Tibial nerve (tissue), 4 donors: ENCODE measurements around the gene SIPA1L2.

Experiments used
- EP300 ChIP-seq, 2 donors: sonication (generic); formaldehyde crosslinking; IDR thresholded peaks; one replicate each; pipeline ENCODE4 v1.6.1; 2017; ENCODE audit warnings: antibody characterized with exemption in 2 of 2, mild to moderate bottlenecking in 1 of 2
- POLR2A ChIP-seq, 2 donors: fragments of 450-650 bp; IDR thresholded peaks; one replicate each; pipeline ENCODE4 v1.6.1; 2017; ENCODE audit warnings: antibody characterized with exemption in 2 of 2, mild to moderate bottlenecking in 2 of 2, moderate library complexity in 2 of 2
- TF ChIP-seq, protein P1 (sequence below), 5 experiments: fragments of 200-600 bp in 3 of 5; fragments of 450-650 bp in 2 of 5; sonication (generic) in 3 of 5; IDR thresholded peaks; one replicate each; pipeline ENCODE4 v1.5.1; 2016 to 2019; ENCODE audit warnings: antibody characterized with exemption in 5 of 5, mild to moderate bottlenecking in 3 of 5, moderate library complexity in 2 of 5

DNA sequence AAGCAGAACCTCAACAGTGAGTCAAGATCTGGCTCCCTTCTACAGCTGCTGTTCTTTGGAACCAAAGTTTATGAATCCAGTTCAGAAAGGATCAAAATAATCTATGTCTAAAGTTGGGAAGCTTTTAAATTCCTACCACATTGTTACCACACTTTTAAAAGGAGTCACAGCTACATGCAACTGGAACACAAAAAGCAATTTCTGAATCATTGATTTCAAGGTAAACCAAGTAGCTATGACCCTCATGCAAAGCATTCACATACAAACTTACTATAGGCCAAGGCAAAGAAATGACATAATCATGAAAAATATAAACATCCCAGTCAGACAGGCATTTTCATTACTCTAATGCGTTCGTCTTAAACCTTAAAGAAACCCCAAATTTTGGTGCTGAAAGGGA lies 3.5 kb downstream of the SIPA1L2 start:
- TF ChIP-seq, protein P1, sequence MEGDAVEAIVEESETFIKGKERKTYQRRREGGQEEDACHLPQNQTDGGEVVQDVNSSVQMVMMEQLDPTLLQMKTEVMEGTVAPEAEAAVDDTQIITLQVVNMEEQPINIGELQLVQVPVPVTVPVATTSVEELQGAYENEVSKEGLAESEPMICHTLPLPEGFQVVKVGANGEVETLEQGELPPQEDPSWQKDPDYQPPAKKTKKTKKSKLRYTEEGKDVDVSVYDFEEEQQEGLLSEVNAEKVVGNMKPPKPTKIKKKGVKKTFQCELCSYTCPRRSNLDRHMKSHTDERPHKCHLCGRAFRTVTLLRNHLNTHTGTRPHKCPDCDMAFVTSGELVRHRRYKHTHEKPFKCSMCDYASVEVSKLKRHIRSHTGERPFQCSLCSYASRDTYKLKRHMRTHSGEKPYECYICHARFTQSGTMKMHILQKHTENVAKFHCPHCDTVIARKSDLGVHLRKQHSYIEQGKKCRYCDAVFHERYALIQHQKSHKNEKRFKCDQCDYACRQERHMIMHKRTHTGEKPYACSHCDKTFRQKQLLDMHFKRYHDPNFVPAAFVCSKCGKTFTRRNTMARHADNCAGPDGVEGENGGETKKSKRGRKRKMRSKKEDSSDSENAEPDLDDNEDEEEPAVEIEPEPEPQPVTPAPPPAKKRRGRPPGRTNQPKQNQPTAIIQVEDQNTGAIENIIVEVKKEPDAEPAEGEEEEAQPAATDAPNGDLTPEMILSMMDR (IDR thresholded peaks at IDR 0.05), result no peak
- TF ChIP-seq POLR2A (IDR thresholded peaks at IDR 0.05), result no peak
- TF ChIP-seq EP300 (IDR thresholded peaks at IDR 0.05), result no peak
